ENCODE results near the gene PAGR1.

The PAGR1 gene

DNA sequence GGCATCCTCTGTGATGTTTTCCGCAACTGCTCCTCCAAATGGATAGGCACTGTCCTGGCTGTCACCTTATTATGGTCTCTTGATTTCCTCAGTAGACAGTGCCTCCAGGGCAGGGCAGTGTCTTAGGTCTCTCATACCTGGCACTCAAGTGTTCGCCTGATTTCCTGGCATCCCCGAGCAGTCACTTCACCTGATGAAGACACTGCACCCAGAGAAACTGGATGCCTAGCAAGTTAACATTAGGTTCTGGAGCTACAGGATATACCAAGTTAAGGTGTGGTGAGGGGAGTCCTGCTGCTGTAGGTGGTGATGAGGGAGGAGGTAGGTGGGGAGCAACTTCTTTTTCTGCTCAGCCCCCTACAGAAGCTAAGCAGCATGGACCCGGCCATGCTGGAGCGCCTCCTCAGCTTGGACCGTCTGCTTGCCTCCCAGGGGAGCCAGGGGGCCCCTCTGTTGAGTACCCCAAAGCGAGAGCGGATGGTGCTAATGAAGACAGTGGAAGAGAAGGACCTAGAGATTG, 13.5 kb upstream of the PAGR1 start:
- DNase-seq (ENCODE audit: low read depth), result no peak
- no peak overlapping the region for H3K4me3 ChIP-seq (ENCODE audit: low read depth, low read length)
- TF ChIP-seq, protein P1, sequence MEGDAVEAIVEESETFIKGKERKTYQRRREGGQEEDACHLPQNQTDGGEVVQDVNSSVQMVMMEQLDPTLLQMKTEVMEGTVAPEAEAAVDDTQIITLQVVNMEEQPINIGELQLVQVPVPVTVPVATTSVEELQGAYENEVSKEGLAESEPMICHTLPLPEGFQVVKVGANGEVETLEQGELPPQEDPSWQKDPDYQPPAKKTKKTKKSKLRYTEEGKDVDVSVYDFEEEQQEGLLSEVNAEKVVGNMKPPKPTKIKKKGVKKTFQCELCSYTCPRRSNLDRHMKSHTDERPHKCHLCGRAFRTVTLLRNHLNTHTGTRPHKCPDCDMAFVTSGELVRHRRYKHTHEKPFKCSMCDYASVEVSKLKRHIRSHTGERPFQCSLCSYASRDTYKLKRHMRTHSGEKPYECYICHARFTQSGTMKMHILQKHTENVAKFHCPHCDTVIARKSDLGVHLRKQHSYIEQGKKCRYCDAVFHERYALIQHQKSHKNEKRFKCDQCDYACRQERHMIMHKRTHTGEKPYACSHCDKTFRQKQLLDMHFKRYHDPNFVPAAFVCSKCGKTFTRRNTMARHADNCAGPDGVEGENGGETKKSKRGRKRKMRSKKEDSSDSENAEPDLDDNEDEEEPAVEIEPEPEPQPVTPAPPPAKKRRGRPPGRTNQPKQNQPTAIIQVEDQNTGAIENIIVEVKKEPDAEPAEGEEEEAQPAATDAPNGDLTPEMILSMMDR (IDR thresholded peaks at IDR 0.05; ENCODE audit: insufficient read depth, low read depth, low read length, missing control alignments), result no peak

DNA sequence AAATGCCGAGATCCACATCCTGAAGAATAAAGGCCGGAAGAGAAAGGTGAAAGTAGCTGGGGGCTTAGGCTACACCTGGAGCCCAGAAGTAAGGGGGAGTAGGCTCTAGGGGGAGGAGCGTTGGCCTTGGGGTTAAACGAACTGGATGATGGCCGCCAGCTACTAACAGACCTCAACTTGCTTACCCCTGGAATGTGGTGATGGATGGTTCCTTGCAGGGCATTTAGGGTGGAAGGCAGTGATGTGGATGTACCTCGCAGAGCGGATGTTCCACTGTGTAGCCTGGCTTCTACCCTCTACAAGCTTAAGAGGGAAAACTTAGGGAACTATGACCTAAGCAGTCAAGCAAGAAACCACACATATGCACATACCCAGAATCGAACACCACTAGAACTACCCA, 11.9 kb upstream of the PAGR1 start:
- TF ChIP-seq, protein P1 (IDR thresholded peaks at IDR 0.05; ENCODE audit: insufficient read depth, low read depth, low read length, missing control alignments), result no peak
- DNase-seq (ENCODE audit: low read depth), result no peak
- no peak overlapping the region for H3K4me3 ChIP-seq (ENCODE audit: low read depth, low read length)

DNA sequence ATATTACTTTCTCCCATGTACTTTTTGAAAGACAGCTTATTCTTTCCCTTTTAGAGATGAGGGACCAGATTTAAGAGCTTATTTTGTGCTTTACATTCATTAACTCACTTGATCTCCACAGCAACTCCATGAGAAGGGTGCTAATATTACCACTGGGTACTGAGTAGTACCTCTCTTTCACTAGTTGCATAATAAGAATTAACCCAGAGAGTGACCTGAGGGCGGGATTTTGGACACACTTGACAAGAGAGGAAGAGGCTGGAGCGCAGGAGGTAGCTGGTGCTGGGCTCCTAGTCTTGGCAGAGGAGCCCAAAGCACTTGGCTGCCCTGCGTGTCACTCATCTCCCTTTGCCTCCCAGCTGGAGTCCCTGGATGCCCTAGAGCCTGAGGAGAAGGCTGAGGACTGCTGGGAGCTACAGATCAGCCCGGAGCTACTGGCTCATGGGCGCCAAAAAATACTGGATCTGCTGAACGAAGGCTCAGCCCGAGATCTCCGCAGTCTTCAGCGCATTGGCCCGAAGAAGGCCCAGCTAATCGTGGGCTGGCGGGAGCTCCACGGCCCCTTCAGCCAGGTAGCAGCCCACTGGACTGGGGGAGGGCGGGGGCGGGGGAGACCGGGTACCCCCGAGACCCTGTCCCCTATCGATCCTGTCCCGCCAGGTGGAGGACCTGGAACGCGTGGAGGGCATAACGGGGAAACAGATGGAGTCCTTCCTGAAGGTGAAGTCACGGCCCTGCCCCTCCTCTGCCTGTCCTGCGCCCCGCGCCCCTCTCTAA, 11.3 kb upstream of the PAGR1 start:
- peak overlapping the region; percentile 92 for H3K4me3 ChIP-seq (ENCODE audit: low read depth, low read length)
- DNase-seq (ENCODE audit: low read depth), result no peak
- TF ChIP-seq, protein P1 (IDR thresholded peaks at IDR 0.05; ENCODE audit: insufficient read depth, low read depth, low read length, missing control alignments), result no peak

DNA sequence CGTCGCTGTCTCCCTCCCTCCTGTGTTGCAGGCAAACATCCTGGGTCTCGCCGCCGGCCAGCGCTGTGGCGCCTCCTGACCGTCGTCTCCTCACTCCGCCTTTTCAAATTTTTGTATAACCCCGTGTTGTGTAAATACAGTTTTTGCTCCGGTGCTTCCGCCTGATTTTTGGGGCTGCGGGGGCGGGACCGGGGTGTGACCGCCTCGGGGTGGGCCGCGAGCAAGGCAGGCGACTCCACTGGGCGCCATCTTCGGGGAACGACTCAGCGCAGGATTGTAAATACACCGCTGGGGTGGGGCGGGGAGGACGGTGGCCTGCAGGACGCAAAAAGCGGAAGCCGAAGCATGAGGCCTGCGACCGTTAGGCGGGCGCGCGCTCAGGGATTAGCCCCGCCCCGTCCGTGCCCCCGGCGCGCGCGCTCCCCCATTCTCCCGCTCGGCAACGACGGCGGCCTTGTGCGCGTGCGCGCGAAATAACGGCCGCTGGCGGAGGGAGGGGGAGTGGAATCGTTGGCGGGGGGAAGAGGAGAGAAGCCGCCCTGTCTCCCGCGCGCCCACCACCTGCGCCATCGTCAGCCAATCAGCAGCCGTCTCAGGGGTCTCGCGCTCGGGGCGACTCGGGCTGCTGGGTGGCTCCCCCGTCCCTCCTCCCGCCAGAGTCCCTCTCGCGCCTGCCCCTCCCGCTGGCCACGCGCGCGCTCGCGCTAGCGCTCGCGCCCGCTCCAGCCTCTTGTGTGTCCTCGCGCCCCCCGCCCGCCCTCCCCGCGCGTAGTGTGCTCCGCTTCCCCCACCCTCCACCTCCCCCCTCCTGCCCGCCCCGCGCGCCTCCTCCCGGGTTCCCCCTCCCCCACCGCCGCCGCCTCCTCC, 10.5 kb upstream of the PAGR1 start:
- TF ChIP-seq, protein P1 (IDR thresholded peaks at IDR 0.05; ENCODE audit: insufficient read depth, low read depth, low read length, missing control alignments), result no peak
- DNase-seq (ENCODE audit: low read depth), result peak; percentile 99
- peak overlapping the region; percentile 92 for H3K4me3 ChIP-seq (ENCODE audit: low read depth, low read length)

DNA sequence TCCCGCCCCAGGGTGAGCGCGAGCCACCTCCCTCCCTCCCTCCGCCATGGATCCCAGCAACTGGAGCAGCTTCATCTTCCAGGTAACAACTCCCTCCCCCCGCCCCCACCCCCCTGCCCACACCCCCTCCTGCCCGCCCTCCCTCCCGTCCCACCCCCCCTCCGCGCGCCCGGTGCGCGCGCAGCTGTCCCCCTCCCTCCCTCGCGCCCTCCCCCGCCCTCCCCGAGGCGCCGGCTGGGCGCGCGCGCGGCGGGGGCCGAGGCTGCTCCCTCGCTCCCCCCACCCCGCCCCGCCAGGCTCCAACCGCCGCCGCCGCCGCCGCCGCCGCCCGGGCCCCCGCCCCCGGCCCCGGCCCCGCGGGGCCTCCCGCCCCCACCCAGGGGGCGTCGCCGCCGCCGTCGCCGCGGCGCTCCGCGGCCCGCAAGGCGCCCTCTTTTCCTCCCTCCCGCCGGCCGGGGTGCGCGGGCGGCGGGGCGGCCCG, 9.8 kb upstream of the PAGR1 start, which contains the start of gene MAZ:
TSS of gene MAZ (plus strand) at position 431 of the 481 bp plus-strand sequence. CDS start 173 bp downstream, outside the sequence.
- TF ChIP-seq, protein P1 (IDR thresholded peaks at IDR 0.05; ENCODE audit: insufficient read depth, low read depth, low read length, missing control alignments), result no peak
- peak within 1 kb of the TSS; percentile 92 for H3K4me3 ChIP-seq (ENCODE audit: low read depth, low read length)
- no peak for DNase-seq (ENCODE audit: low read depth)

DNA sequence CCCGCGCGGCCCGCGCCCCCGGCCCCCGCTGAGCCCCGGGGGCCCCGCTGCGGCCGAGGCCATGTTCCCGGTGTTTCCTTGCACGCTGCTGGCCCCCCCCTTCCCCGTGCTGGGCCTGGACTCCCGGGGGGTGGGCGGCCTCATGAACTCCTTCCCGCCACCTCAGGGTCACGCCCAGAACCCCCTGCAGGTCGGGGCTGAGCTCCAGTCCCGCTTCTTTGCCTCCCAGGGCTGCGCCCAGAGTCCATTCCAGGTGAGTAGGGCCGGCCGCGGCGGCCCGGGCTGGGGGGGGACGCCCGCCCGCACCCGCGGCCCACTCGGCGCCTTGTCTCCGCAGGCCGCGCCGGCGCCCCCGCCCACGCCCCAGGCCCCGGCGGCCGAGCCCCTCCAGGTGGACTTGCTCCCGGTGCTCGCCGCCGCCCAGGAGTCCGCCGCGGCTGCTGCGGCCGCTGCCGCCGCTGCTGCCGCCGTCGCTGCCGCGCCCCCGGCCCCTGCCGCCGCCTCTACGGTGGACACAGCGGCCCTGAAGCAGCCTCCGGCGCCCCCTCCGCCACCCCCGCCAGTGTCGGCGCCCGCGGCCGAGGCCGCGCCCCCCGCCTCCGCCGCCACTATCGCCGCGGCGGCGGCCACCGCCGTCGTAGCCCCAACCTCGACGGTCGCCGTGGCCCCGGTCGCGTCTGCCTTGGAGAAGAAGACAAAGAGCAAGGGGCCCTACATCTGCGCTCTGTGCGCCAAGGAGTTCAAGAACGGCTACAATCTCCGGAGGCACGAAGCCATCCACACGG, 9.1 kb upstream of the PAGR1 start:
- TF ChIP-seq, protein P1 (IDR thresholded peaks at IDR 0.05; ENCODE audit: insufficient read depth, low read depth, low read length, missing control alignments), result no peak
- DNase-seq (ENCODE audit: low read depth), result peak; percentile 80
- peak overlapping the region; percentile 71 for H3K4me3 ChIP-seq (ENCODE audit: low read depth, low read length)
